Ascending aorta (tissue), 2 donors: ENCODE results near the gene ERBB2. TPM values are rescaled to one million over a fixed set of nuclear protein-coding genes. Genes with fewer than 3 reads are reported as not detected.

Source experiments
- DNase-seq, 2 donors: peaks; one replicate each; pipeline ENCODE4 v3.0.0-alpha.2; 2019; ENCODE audit warnings: low spot score in 2 of 2
- H3K27ac ChIP-seq, 2 donors: fragments of 200-600 bp; sonication (generic); one replicate each; pipeline ENCODE4 v1.5.1; 2016 to 2017; ENCODE audit warnings: mild to moderate bottlenecking in 1 of 2
- H3K27me3 ChIP-seq: fragments of 200-600 bp; sonication (generic); one replicate; pipeline ENCODE4 v1.5.1; 2017
- H3K36me3 ChIP-seq, 2 donors: fragments of 200-600 bp; sonication (generic); one replicate each; pipeline ENCODE4 v1.5.1; 2016
- H3K4me1 ChIP-seq, 2 donors: fragments of 200-600 bp; sonication (generic); one replicate each; pipeline ENCODE4 v1.5.1; 2016 to 2017; ENCODE audit warnings: mild to moderate bottlenecking in 1 of 2
- H3K4me3 ChIP-seq, 2 donors: fragments of 200-600 bp; sonication (generic); one replicate each; pipeline ENCODE4 v1.5.1; 2016 to 2017; ENCODE audit warnings: mild to moderate bottlenecking in 1 of 2
- H3K9me3 ChIP-seq, 2 donors: fragments of 200-600 bp; sonication (generic); one replicate each; pipeline ENCODE4 v1.5.1; 2016
- CTCF ChIP-seq, 3 experiments: fragments of 200-600 bp in 2 of 3; fragments of 450-650 bp in 1 of 3; sonication (generic) in 2 of 3; IDR thresholded peaks; one replicate each; pipeline ENCODE4 v1.5.1; 2016 to 2019; ENCODE audit warnings: antibody characterized with exemption in 3 of 3, mild to moderate bottlenecking in 1 of 3, moderate library complexity in 1 of 3
- intact Hi-C: fragments of 100-400 bp; cut with DNase I; formaldehyde crosslinking; loops from one replicate; pipeline ENCODE4 v1.15.1; 2023
- total RNA-seq: library from RNA; depleted of rRNA; stranded (reverse); fragments of >200 nt; gene quantifications from one replicate; pipeline ENCODE4 v1.1.0, GENCODE V29; 2016

Gene ERBB2
- total RNA-seq, 1 donor from 2014 or later = 124 TPM

GRCh38 chr17:39765175-39765574 is 65.3 kb downstream of the ERBB2 start:
- no peak overlapping the region for H3K4me3 ChIP-seq
- no peaks in the 10 kb centered on the region for H3K4me1 ChIP-seq
- intact Hi-C loops = no loop called here
- no peaks in the 10 kb centered on the region for H3K9me3 ChIP-seq
- no peaks in the 10 kb centered on the region for H3K27me3 ChIP-seq
- no peak for TF ChIP-seq CTCF (IDR thresholded peaks at IDR 0.05)
- H3K36me3 ChIP-seq = no peaks in the 10 kb centered on the region
- DNase-seq = no peak
- H3K27ac ChIP-seq = no peak overlapping the region

- TF ChIP-seq CTCF (IDR thresholded peaks at IDR 0.05) = no peak
- Histone ChIP-seq H3K4me3 (no peak overlapping the region), H3K4me1 (no peaks in the 10 kb centered on the region), H3K27me3 (no peaks in the 10 kb centered on the region), H3K27ac (no peak overlapping the region), H3K36me3 (no peaks in the 10 kb centered on the region), H3K9me3 (no peaks in the 10 kb centered on the region)
- intact Hi-C loops = no loop called here
- DNase-seq = no peak
Observed at GRCh38 chr17:39765766-39766165, 65.9 kb downstream of the ERBB2 start.

- TF ChIP-seq CTCF (IDR thresholded peaks at IDR 0.05) = no peak
- Histone ChIP-seq H3K9me3 (no peaks in the 10 kb centered on the region), H3K36me3 (no peaks in the 10 kb centered on the region), H3K27me3 (no peaks in the 10 kb centered on the region), H3K4me3 (no peak overlapping the region), H3K27ac (no peak overlapping the region), H3K4me1 (no peaks in the 10 kb centered on the region)
- no peak for DNase-seq
- intact Hi-C loops = no loop called here
Observed at GRCh38 chr17:39767147-39767546, 67.3 kb downstream of the ERBB2 start.

- Histone ChIP-seq H3K27ac (no peak overlapping the region), H3K36me3 (no peaks in the 10 kb centered on the region), H3K4me3 (no peak overlapping the region), H3K27me3 (no peaks in the 10 kb centered on the region), H3K9me3 (no peaks in the 10 kb centered on the region), H3K4me1 (no peaks in the 10 kb centered on the region)
- DNase-seq = no peak
- TF ChIP-seq CTCF (IDR thresholded peaks at IDR 0.05) = no peak
- intact Hi-C loops = no loop called here
Observed at GRCh38 chr17:39769974-39770587, 70.2 kb downstream of the ERBB2 start.

- H3K27ac ChIP-seq = no peak overlapping the region
- no peak for TF ChIP-seq CTCF (IDR thresholded peaks at IDR 0.05)
Observed at GRCh38 chr17:39772415-39772814, 72.6 kb downstream of the ERBB2 start.

More at GRCh38 chr17:39772415-39772814, 72.6 kb downstream of the ERBB2 start:
- Histone ChIP-seq H3K4me1 (no peaks in the 10 kb centered on the region), H3K9me3 (no peaks in the 10 kb centered on the region), H3K27me3 (no peaks in the 10 kb centered on the region), H3K4me3 (no peak overlapping the region), H3K36me3 (no peaks in the 10 kb centered on the region)
- intact Hi-C loops = no loop called here
- DNase-seq = no peak
